Measurements from ENCODE around the gene PXDC1. TPM values are rescaled to one million over a fixed set of nuclear protein-coding genes. Genes with fewer than 3 reads are reported as not detected.
"Not testable (repeated sequence)": the region's sequence is repeated elsewhere in the genome, so short reads cannot be mapped to it uniquely, and the experiment has no call there.

PXDC1 gene
- total RNA-seq, 4 donors from 2014 or later: 8.8 to 47.1 (median 19.6) TPM

- Histone ChIP-seq H3K4me3 (no peak overlapping the region), H3K27me3 (no peaks in the 10 kb centered on the region), H3K4me1 (no peaks in the 10 kb centered on the region), H3K36me3 (no peaks in the 10 kb centered on the region), H3K27ac (no peak overlapping the region), H3K9me3 (no peaks in the 10 kb centered on the region)
- no peak for TF ChIP-seq POLR2A (IDR thresholded peaks at IDR 0.05)
- no peak for TF ChIP-seq CTCF (IDR thresholded peaks at IDR 0.05 in 4 of 5, conservative IDR thresholded peaks at IDR 0.05 in 1 of 5)
- intact Hi-C loops (cut with DNase I; ENCODE audit: low total_unique reads): no loop called here
- DNase-seq (no peak), ATAC-seq (no peak)
- in situ Hi-C loops (cut with MboI; ENCODE audit: low sequenced_read_pairs in 4 of 4): no loop called here
These were observed 23.9 kb upstream of the PXDC1 start for GRCh38 chr6:3775386-3775785.

GRCh38 chr6:3773678-3774298 is 22.3 kb upstream of the PXDC1 start:
- no peaks in the 10 kb centered on the region for H3K4me1 ChIP-seq
- H3K27ac ChIP-seq: no peak overlapping the region
- no peaks in the 10 kb centered on the region for H3K36me3 ChIP-seq
- H3K27me3 ChIP-seq: no peaks in the 10 kb centered on the region
- no peak for TF ChIP-seq CTCF (IDR thresholded peaks at IDR 0.05 in 4 of 5, conservative IDR thresholded peaks at IDR 0.05 in 1 of 5)
- DNase-seq (no peak), ATAC-seq (peak in 1 of 2 donors; percentile 19)
- in situ Hi-C loops (cut with MboI; ENCODE audit: low sequenced_read_pairs in 4 of 4) (no loop called here), intact Hi-C loops (cut with DNase I; ENCODE audit: low total_unique reads) (no loop called here)
- H3K9me3 ChIP-seq: no peaks in the 10 kb centered on the region
- no peak overlapping the region for H3K4me3 ChIP-seq

- H3K4me1 ChIP-seq; in situ Hi-C loops (cut with MboI; ENCODE audit: low sequenced_read_pairs in 4 of 4): not testable (repeated sequence)
These were observed 20.9 kb upstream of the PXDC1 start for GRCh38 chr6:3772127-3772999.

GRCh38 chr6:3771407-3772011 is 20.0 kb upstream of the PXDC1 start:
- intact Hi-C loops (cut with DNase I; ENCODE audit: low total_unique reads): no loop called here
- in situ Hi-C loops (cut with MboI; ENCODE audit: low sequenced_read_pairs in 4 of 4): no loop called here
- Histone ChIP-seq H3K27ac (no peak overlapping the region), H3K4me3 (no peak overlapping the region), H3K27me3 (no peaks in the 10 kb centered on the region), H3K4me1 (no peaks in the 10 kb centered on the region), H3K9me3 (no peaks in the 10 kb centered on the region), H3K36me3 (no peaks in the 10 kb centered on the region)
- no peak for ATAC-seq
- DNase-seq: no peak
- no peak for TF ChIP-seq CTCF (IDR thresholded peaks at IDR 0.05 in 4 of 5, conservative IDR thresholded peaks at IDR 0.05 in 1 of 5)
- TF ChIP-seq POLR2A (IDR thresholded peaks at IDR 0.05): no peak

More at GRCh38 chr6:3772127-3772999, 20.9 kb upstream of the PXDC1 start:
- H3K27ac ChIP-seq; H3K4me3 ChIP-seq; ATAC-seq; intact Hi-C loops (cut with DNase I; ENCODE audit: low total_unique reads); H3K27me3 ChIP-seq; H3K36me3 ChIP-seq; DNase-seq; H3K9me3 ChIP-seq: not testable (repeated sequence)

All from gastrocnemius medialis (tissue), 4 donors.